HG03378 (cell line): ENCODE data around the gene ARMC8.

ENCODE experiments used
- ATAC-seq: cut with Tn5 transposase; IDR thresholded peaks from one replicate; pipeline ENCODE4 v1.9.1; 2021; ENCODE audit warnings: mild to moderate bottlenecking, moderate library complexity; ENCODE audit not compliant: unreplicated experiment

Gene ARMC8

GRCh38 chr3:138340511-138340910 lies 153.4 kb downstream of the ARMC8 start:
- ATAC-seq = no peak

- no peak for ATAC-seq
Observed at GRCh38 chr3:138344754-138345153, 157.7 kb downstream of the ARMC8 start.
